ENCODE results near the gene ZP2. TPM values are rescaled to one million over a fixed set of nuclear protein-coding genes. Genes with fewer than 3 reads are reported as not detected.

Gene ZP2
- total RNA-seq, 2 experiments from 2014 or later = not detected

DNA sequence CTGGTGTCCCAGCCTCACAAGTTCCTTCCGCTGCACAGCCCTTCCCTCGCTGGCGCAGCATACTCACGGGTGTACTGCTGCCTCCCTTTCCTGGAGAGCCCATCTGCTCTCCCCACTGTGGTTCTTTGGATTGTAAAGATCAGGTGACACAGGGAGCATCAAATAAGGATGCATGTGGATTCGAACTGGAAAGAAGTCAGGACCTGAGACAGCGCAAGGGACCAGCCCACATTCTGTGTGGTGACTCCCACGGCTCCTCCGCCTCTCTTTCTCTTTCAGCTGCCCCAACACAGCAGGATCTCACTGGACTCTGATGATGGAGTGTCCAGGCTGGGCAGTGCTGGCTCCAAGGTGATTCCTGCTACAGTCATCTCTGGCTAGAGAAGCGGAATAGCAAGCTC is 44.8 kb downstream of the ZP2 start:
- POLR2A ChIA-PET = no interaction called here
- no peaks in the 10 kb centered on the region for H3K9me3 ChIP-seq (ENCODE audit: low read length)
- no peaks in the 10 kb centered on the region for H3K79me2 ChIP-seq (ENCODE audit: insufficient read depth, low read depth, low read length)
- H3K36me3 ChIP-seq (ENCODE audit: insufficient read depth, low read length) = peaks cover 50% of the 10 kb centered on the region
- CTCF ChIA-PET (ENCODE audit: unreplicated experiment) = no interaction called here
- no peaks in the 10 kb centered on the region for H4K20me1 ChIP-seq (ENCODE audit: insufficient read depth, low read length)
- intact Hi-C loops (cut with micrococcal nuclease; ENCODE audit: unreplicated experiment) = no loop called here
- no peak overlapping the region for H3K4me3 ChIP-seq (ENCODE audit: low read depth, low read length, poor library complexity, severe bottlenecking)
- DNase-seq (ENCODE audit: low spot score) = no peak
- H3K4me2 ChIP-seq (ENCODE audit: low read length) = no peak overlapping the region
- H3K9me2 ChIP-seq (ENCODE audit: insufficient read depth, low read length) = no peaks in the 10 kb centered on the region
- no peak for TF ChIP-seq EZH2phosphoT487 (IDR thresholded peaks at IDR 0.05; ENCODE audit: borderline replicate concordance, low read depth, low read length)
- no peak for TF ChIP-seq CTCF (conservative IDR thresholded peaks at IDR 0.05; ENCODE audit: low read length)
- no TSS peak for BruUV-seq (replicated peaks)
- H2AFZ ChIP-seq (ENCODE audit: low read length) = no peak overlapping the region
- H3K27ac ChIP-seq (ENCODE audit: low read depth, low read length, poor library complexity, severe bottlenecking) = no peak overlapping the region
- H3K4me1 ChIP-seq (ENCODE audit: insufficient read depth, low read length, poor library complexity, severe bottlenecking) = no peaks in the 10 kb centered on the region

DNA sequence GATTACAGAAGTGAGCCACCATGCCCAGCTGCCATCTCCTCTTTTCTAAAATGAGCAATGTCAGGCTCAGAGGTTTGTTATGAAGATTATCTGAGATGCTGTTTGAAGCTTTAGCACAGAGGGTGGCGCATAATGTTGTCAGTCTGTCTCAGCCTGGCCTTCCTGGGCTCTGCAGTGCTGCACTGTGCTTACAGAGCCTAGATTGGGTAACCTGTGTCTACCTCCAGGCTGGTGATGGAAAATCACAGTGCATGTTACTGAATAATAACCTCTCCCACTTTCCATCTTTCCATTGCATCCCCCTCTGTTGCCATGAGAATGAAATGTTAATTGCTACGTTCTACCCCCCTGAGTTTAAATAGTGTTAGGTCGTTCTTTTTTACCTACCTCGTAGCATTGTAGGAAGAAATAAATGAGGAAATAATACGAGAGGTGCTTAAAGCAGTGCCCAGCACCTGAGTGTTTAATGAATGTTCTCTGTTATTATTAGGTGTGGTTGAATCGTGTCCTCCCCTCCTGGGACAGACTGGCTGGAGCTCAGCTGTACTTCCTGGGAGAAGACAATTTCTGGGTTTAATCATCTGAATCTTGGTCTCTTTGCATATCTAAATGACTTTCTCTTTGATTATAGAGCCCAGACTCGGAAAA is 46.7 kb downstream of the ZP2 start:
- no peaks in the 10 kb centered on the region for H3K9me3 ChIP-seq (ENCODE audit: low read length)
- H3K4me1 ChIP-seq (ENCODE audit: insufficient read depth, low read length, poor library complexity, severe bottlenecking) = peaks cover 9% of the 10 kb centered on the region
- H2AFZ ChIP-seq (ENCODE audit: low read length) = no peak overlapping the region
- no peaks in the 10 kb centered on the region for H3K9me2 ChIP-seq (ENCODE audit: insufficient read depth, low read length)
- peaks cover 7% of the 10 kb centered on the region; the same call in 1 of the 2 replicates for H3K79me2 ChIP-seq (ENCODE audit: insufficient read depth, low read depth, low read length)
- intact Hi-C loops (cut with micrococcal nuclease; ENCODE audit: unreplicated experiment) = no loop called here
- DNase-seq (ENCODE audit: low spot score) = no peak
- no TSS peak for BruUV-seq (replicated peaks)
- H3K27ac ChIP-seq (ENCODE audit: low read depth, low read length, poor library complexity, severe bottlenecking) = no peak overlapping the region
- ChIA-PET POLR2A (no interaction called here), CTCF (ENCODE audit: unreplicated experiment) (no interaction called here)
- TF ChIP-seq EZH2phosphoT487 (IDR thresholded peaks at IDR 0.05; ENCODE audit: borderline replicate concordance, low read depth, low read length) = no peak
- no peak for TF ChIP-seq CTCF (conservative IDR thresholded peaks at IDR 0.05; ENCODE audit: low read length)
- no peak overlapping the region for H3K4me2 ChIP-seq (ENCODE audit: low read length)
- peaks cover 45% of the 10 kb centered on the region for H3K36me3 ChIP-seq (ENCODE audit: insufficient read depth, low read length)
- H4K20me1 ChIP-seq (ENCODE audit: insufficient read depth, low read length) = no peaks in the 10 kb centered on the region
- no peak overlapping the region for H3K4me3 ChIP-seq (ENCODE audit: low read depth, low read length, poor library complexity, severe bottlenecking)

DNA sequence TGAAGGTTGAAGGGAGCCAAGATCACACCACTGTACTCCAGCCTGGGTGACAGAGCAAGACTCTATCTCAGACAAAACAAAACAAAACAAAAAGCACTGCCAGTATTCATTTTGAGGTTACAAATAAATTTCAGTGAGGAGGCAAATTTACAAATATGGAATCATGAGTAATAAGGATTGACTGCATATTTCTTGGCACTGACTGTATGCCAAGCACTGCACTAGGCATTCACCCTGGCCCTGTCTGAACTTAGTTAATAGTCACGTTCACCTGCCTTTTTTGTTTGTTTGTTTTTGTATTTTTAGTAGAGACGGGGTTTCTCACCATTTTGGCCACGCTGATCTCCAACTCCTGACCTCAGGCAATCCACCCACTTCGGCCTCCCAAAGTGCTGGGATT is 47.8 kb downstream of the ZP2 start:
- Histone ChIP-seq H3K27ac (ENCODE audit: low read depth, low read length, poor library complexity, severe bottlenecking) (no peak overlapping the region), H3K4me1 (ENCODE audit: insufficient read depth, low read length, poor library complexity, severe bottlenecking) (peaks cover 9% of the 10 kb centered on the region), H3K79me2 (ENCODE audit: insufficient read depth, low read depth, low read length) (peaks cover 7% of the 10 kb centered on the region; the same call in 1 of the 2 replicates), H3K9me2 (ENCODE audit: insufficient read depth, low read length) (no peaks in the 10 kb centered on the region), H3K4me2 (ENCODE audit: low read length) (no peak overlapping the region), H3K36me3 (ENCODE audit: insufficient read depth, low read length) (peaks cover 45% of the 10 kb centered on the region), H4K20me1 (ENCODE audit: insufficient read depth, low read length) (no peaks in the 10 kb centered on the region), H2AFZ (ENCODE audit: low read length) (no peak overlapping the region), H3K9me3 (ENCODE audit: low read length) (no peaks in the 10 kb centered on the region), H3K4me3 (ENCODE audit: low read depth, low read length, poor library complexity, severe bottlenecking) (no peak overlapping the region)
- intact Hi-C loops (cut with micrococcal nuclease; ENCODE audit: unreplicated experiment) = no loop called here
- no peak for DNase-seq (ENCODE audit: low spot score)
- BruUV-seq (replicated peaks) = no TSS peak
- TF ChIP-seq EZH2phosphoT487 (IDR thresholded peaks at IDR 0.05; ENCODE audit: borderline replicate concordance, low read depth, low read length) (no peak), CTCF (conservative IDR thresholded peaks at IDR 0.05; ENCODE audit: low read length) (no peak)
- ChIA-PET POLR2A (interaction anchor here (0.6 kb wide), 1 partner anchor 1507 kb away, joined by 3 read pairs; no protein-coding TSS in a partner anchor), CTCF (ENCODE audit: unreplicated experiment) (no interaction called here)
